Amniotic stem cell (primary cell): ENCODE results near the gene GLYATL3.

Experiments
- DNase-seq: peaks from one replicate; lab custom pipeline; 2025; lab: John Stamatoyannopoulos, UW

The GLYATL3 gene

DNA sequence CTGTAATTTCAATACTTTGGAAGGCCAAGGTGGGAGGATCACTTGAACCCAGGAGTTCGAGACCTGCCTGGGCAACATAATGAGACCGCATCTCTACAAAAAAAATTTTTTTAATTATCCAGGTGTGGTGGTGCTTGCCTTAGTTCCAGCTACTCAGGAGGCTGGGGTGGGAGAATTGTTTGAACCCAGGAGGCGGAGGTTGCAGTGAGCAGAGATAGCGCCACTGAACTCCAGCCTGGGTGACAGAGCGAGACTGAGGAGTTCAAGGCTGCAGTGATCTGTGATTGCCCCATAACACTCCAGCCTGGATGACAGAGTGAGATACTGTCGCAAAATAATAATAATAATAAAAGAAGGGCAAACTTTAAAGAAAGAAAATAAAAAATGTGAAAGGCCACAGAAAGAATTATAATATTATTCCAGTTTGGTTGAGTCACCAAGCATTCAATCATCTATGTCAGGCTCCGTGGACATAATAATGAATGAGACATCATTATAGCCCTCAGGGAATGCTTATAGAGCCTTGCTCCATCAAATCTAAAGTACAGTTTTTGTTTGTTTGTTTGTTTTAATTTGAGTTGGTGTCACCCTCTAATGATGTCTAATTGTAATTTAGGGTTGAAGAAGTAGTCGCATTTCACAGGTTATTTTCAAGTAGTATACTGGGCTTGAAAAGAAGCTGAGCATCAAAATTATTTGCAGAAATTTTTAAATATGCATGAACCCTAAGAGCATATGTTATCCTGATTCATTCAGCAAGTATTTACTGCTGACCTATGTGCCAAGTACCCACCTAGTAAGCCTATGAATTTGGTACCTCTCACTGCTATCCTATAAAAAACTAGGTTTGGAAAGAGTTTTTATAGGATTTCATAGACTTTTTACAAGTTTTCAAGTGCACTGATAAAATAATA, 15.1 kb downstream of the GLYATL3 start:
- no peak for DNase-seq

DNA sequence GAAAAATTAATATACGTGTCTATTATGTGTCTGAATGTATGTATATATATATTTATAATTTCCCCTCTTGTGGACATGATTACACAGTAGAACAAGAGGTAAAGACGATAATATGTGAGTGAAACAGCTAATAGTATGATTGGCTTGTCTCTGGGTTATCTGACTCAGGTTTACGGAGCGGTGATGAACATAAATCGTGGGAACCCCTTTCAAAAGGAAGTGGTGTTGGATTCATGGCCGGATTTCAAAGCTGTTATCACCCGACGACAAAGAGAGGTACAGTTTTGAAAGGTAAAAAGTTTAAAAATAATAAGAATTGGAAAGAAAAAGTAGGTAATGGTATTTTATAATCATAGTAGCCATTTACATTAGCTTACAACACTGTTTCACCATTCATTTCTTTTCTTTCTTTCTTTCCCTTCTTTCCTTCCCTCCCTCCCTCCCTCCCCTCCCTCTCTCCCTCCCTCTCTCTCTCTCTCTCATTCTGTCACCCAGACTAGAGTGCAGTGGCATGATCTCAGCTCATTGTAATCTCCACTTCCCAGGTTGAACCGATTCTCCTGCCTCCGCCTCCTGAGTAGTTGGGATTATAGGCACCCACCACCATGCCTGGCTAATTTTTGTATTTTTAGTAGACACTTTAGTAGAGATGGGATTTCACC, 15.9 kb downstream of the GLYATL3 start:
- DNase-seq: no peak

DNA sequence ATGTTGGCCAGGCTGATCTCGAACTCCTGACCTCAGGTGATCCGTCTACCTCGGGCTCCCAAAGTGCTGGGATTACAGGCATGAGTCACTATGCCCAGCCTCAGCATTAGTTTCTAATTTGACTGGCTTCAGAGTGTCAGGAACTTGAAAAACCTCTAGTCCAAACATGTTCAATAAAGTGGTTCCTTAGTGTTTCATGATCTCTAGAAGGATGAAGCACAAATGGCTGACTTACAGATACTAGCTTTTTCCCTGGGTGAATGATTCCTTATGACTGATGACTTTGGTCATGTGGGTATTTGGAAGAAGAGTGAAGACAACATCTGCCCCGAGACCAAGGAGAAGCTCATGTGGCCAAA, 16.4 kb downstream of the GLYATL3 start:
- DNase-seq: no peak

DNA sequence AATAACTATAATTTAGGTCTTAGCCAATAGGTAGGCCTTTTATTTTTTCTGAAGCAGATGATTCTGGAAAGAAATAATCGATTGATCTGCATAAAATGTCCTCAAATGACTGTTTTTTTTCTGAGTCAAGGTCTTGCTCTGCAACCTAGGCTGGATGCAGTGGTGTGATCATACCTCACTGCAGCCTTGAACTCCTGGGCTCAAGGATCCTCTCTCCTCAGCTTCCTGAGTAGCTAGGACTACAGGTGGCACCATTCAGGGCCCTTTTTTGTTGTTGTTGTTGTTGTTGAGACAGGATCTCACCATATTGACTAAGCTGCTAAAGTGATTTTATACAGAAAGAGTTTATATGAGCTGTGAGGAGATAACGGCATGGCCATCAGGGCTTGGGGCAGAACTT, 18.2 kb downstream of the GLYATL3 start:
- DNase-seq: no peak

DNA sequence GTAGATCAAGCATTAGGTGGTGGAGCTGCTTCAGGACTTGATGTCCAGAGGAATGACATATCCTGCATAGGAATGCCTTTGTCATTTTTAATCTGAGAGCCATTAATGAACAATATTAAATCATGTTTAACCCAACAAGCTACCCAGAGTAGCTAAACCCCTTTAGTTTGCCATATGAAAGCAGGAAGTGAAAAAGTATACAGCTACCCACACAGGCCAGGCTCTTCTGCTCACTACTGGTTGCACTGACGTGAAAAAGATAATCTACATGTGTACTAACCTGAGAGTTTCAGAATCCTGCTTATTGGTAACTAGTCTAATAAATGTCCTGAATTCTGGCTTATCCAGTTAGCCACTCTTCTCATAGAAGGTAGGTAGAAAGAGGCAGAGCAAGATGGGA, 19.9 kb downstream of the GLYATL3 start:
- no peak for DNase-seq

DNA sequence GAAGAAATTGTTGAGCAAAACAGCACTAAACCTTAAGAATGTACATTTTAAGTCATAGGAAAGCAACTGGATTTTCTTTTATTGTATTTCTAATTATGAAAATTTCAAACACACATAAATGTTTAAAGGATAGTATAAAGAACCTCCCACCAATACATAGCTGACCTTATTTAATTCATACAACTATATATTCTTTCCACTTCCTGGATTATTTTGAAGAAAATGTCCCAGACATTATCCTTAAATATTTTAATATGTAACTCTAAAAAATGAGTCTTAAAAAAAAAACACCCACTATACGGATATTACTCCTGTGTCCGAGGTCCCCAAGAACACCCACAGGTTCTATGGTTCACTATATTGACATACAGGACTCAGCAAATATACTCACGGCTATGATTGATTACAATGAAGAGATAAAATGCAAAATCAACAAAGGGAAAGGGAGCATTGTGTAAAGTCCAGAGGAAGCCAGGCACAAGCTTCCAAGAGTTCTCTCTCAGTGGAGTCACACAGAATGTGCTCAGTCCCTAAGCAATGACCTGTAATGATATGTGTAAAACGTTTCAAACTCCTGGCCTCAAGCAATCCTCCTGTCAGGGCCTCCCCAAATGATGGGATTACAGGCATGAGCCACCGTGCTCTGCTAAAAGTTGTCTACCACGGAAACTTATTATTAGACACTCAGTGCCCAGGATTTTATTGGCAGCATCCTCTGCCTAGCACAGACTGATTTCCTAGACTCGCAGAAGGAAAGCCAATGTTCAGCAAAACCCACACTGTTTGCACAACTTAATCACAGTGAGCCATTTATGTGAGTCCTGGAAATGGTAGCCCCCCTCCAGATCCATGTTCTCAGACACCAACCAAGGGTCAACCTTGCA, 23.2 kb downstream of the GLYATL3 start:
- DNase-seq: no peak

DNA sequence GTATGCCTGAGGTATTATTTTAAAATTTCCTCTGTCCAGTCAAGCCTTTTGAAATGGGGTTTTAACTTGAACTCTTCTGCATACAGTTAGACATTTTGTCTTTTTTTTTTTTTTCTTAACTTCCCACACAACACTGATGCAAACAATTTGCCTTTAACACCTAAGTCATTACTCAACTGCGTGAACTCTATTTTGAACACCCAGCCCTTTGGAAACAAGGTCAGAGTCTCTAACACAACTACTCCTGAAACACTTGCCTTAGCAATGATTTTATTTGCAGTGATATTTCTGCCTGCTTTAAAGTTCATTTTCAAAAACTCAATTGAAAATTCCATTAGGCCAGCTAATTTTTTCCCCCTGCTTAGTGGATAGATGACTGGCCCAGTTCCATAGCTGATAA, 24.2 kb downstream of the GLYATL3 start:
- DNase-seq: no peak

DNA sequence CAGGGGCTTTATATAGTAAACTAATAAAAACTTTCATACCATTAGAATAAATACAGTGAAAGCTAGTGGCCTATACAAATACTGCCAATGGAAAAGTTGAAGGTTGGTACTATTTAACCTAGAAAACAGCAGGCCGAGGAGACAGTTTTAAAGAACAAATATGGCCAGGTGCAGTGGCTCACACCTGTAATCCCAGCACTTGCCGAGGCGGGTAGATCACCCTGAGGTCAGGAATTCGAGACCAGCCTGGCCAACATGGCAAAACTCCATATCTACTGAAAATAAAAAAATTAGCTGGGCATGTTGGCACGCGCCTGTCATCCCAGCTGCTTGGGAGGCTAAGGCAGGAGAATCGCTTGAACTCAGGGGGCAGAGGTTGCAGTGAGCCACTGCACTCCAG, 24.8 kb downstream of the GLYATL3 start:
- DNase-seq: no peak

DNA sequence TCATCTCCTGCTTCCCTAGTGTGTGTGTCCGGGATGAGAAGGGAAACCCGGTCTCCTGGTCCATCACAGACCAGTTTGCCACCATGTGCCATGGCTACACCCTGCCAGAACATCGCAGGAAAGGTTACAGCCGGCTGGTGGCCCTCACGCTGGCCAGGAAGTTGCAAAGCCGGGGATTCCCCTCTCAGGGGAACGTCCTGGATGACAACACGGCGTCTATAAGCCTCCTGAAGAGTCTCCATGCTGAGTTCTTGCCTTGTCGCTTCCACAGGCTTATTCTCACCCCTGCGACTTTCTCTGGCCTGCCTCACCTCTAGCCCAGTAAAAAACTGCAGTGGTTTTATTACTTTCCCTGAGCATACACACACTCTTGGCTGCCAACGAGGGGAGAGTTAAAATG, 26.9 kb downstream of the GLYATL3 start:
- no peak for DNase-seq

DNA sequence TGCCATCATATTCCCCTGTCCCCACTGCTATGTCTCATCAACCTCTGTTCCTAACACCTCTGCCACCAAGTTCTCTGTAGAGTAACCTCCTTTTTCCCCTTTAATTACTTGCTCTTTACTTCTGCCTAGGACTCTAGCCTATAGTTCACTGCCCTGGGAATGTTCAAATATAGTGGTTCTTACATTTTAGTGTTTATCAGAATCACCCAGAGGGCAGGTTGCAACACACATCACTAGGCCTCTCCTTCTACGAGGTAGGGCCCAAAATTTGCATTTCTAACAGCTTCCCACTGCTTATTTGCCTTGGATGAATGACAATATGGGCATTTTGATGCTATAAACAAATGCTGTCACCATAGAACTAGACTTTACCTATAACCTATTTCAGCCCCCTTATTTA, 27.6 kb downstream of the GLYATL3 start:
- DNase-seq: no peak

DNA sequence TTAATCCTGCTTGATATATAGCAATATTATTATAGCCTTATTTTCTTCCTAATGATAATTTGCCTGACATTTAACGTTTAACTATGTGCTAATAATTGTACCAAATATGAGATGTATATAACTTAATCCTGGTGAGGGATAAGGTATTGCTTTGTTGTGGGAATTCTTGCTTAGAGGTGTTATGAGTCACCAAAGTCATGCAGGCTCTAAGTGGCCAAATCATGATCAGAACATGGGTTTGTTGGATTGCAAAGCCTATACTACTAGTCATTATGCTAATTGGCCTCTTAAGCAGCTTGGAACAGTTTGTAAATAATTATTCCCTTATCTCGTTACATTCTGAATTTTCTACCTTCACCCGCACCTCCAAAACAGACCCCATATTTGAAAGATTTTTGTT, 28.8 kb downstream of the GLYATL3 start:
- no peak for DNase-seq

DNA sequence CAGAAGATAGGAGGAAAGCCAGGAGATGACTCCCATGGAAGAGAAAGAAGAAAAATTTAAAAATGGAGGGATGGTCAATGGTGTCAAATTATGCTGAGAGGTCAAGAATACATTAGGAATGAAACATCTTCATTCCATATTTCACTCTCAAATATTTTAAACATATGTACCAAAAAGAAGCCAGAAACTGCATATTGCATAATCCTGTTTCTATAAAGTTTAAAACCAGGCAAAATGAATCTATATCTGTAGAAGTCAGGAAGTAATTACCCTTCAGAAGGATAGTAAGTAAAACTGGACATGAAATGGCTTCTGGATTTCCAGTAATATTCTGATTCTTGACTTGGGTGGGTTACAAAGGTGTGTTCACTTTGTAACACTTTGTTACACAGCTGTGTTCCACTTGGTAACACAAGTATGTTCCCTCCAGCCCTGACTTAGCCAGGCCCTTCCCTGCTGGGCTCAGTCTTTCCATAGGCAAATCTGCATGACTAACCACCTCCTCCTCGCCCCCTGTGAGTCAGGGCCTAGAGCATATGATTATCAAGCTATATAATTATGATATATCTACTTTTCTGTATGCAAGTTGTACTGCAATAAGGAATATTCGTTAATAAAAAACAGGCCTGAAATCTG, 30.5 kb downstream of the GLYATL3 start:
- no peak for DNase-seq

DNA sequence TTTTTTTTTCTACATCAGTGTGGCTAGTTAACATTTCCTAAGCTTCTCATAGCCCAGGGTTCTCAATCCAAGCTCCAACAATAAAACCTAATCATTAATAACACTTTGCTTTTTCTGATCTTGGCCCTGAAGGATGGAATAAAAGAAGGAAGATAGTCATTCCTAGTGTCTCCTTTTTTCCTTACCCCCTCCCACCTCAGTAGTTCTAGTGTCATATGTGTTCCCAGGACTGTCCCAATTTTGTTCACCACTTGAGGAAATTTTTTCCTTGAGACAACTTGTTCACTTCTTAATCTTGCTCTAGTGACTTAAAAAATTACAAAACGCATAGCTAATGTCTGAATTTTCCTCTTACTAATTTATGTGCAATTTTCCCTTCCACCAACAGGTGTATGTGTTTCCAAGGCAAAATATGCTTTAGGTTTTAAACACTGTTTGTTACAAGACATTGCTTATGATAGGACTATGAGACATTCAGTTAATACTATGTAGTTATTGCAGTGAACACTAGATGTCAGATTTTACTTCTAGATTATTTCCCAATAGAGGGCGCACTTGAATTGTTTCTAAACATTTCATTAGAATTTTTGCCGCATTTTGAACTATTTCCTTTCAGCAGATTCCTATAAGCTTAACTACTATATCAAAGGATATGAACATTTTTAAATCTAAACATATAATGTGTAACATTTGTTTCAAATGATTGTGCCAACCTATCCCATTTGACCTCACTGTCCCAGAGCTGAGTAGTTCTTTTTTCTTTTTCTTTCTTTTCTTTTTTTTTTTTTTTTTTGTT, 32.2 kb downstream of the GLYATL3 start:
- DNase-seq: peak; percentile 48

DNA sequence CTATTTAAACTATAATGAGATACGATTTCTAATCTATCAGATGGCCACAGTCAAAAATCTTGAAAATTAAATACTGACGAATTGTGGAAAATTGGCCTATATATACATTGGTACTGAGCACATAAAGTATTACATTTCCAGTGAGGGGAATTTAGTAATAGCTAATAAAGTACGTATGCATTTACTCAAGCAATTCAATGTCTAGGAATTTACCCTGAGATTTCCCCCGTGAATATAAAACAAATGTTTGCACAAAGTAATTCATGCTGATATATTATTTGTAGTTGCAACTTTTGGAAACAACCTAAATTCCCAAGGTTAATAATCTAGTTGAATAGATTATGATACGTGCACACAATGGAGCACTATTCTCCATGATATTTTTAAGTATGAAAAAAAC, 36.1 kb downstream of the GLYATL3 start:
- no peak for DNase-seq

DNA sequence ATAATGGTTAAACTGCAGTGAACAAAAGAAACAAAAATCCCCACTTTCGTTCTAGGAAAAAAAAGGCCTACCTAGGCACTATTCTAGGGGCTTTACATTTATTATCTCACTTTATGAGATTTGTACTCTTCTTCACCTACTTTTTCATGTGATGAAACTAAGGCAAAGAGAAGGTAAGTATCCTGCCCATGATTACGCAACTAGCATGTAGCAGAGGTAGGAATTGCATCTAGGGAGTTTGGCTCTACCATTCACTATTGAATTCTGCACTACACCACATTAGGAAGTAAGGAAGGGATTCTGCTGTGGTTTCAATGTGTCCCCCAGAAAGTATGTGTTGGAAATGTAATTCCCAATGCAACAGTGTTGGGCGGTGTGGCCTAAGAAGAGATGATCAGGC, 39.4 kb downstream of the GLYATL3 start:
- no peak for DNase-seq

DNA sequence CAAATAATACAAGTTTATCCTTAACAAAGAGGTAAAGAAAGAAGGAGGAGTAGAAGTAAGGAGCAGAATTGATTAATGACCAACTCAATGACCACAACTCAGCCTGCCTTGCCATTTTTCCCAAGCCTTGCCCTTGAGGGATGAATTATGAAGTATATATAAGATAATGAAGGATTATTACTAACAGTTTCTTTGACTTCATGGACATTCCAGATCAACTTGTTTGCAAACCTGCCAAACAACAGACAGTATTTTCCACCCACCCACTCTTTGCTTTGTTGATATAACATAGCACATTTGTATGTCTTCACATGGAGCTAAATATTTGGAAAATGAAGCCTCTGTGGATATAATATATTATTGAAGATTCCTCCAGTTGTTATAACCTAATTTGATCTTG, 40.9 kb downstream of the GLYATL3 start:
- no peak for DNase-seq

DNA sequence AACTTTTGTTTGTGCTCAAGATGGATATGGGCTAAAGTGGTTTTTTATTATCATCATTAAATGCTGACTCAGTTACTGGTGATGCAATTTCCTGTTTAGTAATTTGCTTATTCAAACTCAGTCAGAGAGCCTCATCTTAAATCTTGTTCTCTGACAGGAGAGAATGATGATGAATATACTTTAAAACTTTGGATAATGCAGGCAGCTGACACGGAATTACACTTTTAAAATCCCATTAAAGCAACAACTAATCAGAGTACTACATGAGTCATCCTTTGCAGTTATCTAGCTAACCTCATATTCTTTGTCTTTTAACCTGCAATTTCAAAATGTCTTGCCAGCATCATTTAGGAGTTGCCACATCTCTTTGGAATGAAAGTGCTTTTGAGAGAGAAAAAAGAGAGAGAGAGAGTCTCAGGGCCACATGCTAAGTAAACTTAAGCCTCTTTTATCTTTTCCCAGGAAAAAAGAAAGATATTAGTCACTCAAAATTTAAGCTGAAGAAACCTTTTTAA, 41.5 kb downstream of the GLYATL3 start:
- no peak for DNase-seq

DNA sequence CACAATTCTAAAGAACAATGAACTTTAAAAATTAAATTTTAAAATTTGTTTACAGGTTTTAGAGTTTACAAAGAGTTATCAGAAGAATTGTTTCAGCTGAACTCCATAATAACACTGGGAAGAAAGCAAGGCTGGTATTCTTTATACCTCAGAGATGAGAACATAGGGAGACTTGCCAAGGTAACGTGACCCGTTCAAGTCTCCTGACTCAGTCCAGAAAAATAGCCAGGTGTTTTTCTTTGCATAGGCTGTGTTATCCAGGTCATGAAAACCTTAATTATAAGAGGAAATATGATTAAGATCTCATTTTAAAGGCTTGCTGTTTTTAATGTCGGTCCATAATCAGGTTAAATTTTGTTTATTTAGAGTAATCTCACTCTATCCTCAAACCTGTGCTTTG, 42.2 kb downstream of the GLYATL3 start:
- DNase-seq: no peak

DNA sequence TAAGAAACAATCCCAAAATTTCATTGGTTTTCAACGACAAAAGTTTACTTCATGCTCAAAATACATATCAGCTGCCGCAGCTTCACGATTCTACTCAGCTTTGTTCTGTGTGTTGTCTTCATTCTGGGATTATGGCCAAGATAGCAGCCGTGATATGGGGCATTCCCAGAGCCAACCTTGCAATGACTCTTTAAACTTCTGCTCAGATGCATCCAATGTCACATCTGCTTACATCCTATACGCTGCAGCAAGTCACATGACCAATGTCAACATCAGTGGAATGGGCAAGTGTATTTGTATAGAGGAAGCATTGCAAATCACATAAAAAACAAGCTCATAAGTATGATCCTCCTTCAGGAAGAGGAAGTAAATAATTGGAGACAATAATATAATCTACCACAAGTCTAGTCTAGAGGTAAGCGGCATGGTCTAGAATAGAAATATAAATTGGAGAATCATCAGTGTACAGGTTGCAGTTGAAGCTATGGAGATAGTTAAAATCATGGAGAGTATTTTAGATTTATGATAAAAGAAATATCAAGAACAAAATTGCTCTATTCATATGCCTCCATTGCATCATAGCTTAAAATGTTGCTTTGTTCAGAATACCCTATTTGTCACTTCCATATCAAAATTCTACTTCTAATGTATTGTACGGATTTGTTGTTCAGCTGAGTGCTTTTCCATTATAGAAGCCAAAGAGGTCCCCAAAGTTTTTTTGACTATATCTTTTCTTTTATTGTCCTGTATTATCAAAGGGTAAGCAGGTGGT, 43.5 kb downstream of the GLYATL3 start:
- no peak for DNase-seq

DNA sequence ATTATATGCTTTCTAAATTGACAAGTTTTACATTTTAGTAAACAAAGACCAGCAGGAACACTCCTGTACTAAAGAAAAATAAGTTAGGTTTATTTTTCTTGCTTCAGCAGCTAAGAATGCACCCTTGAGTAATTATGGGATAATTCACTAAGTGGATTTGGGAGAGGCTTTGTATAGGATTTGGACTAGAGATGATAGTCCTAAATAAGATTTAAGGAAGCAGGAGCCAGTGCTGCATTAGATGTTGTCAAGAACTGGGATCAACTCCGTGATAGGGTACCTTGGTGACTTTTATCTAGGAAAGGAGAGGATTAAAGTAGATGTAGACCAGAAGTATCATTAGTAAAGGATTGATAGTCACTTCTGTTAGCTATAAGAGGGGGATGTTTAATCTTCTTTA, 46.6 kb downstream of the GLYATL3 start:
- no peak for DNase-seq
